ENCODE measurements around the gene ABCB6. TPM values are rescaled to one million over a fixed set of nuclear protein-coding genes. Genes with fewer than 3 reads are reported as not detected.

Gene ABCB6
- total RNA-seq, 1 donor from 2014 or later = 11.4 TPM

GRCh38 chr2:219213026-219213415 is 5.7 kb downstream of the ABCB6 start:
- Mint-ChIP-seq H3K27me3 (ENCODE audit: unreplicated experiment) (peaks cover 12% of the 10 kb centered on the region), H3K27ac (ENCODE audit: unreplicated experiment) (no peak overlapping the region), H3K9me3 (ENCODE audit: unreplicated experiment) (no peaks in the 10 kb centered on the region), H3K4me1 (ENCODE audit: unreplicated experiment) (peaks cover 10% of the 10 kb centered on the region), H3K4me3 (ENCODE audit: unreplicated experiment) (no peak overlapping the region), H3K36me3 (ENCODE audit: low read depth, unreplicated experiment) (peaks cover 10% of the 10 kb centered on the region)
- no peak for TF ChIP-seq CTCF (IDR thresholded peaks at IDR 0.05; ENCODE audit: unreplicated experiment)
- DNase-seq (ENCODE audit: low spot score) = no peak

GRCh38 chr2:219210886-219211362 is 7.8 kb downstream of the ABCB6 start:
- no peak overlapping the region for H3K4me3 Mint-ChIP-seq (ENCODE audit: unreplicated experiment)
- H3K27me3 Mint-ChIP-seq (ENCODE audit: unreplicated experiment) = peaks cover 9% of the 10 kb centered on the region
- no peaks in the 10 kb centered on the region for H3K9me3 Mint-ChIP-seq (ENCODE audit: unreplicated experiment)
- no peak overlapping the region for H3K27ac Mint-ChIP-seq (ENCODE audit: unreplicated experiment)
- TF ChIP-seq CTCF (IDR thresholded peaks at IDR 0.05; ENCODE audit: unreplicated experiment) = no peak
- no peak for DNase-seq (ENCODE audit: low spot score)
- H3K36me3 Mint-ChIP-seq (ENCODE audit: low read depth, unreplicated experiment) = peaks cover 14% of the 10 kb centered on the region
- peaks cover 17% of the 10 kb centered on the region for H3K4me1 Mint-ChIP-seq (ENCODE audit: unreplicated experiment)

GRCh38 chr2:219210196-219210885 is 8.4 kb downstream of the ABCB6 start:
- no peak for DNase-seq (ENCODE audit: low spot score)
- Mint-ChIP-seq H3K4me1 (ENCODE audit: unreplicated experiment) (peaks cover 17% of the 10 kb centered on the region), H3K27ac (ENCODE audit: unreplicated experiment) (no peak overlapping the region), H3K36me3 (ENCODE audit: low read depth, unreplicated experiment) (peaks cover 14% of the 10 kb centered on the region), H3K9me3 (ENCODE audit: unreplicated experiment) (no peaks in the 10 kb centered on the region), H3K27me3 (ENCODE audit: unreplicated experiment) (peaks cover 9% of the 10 kb centered on the region), H3K4me3 (ENCODE audit: unreplicated experiment) (no peak overlapping the region)
- no peak for TF ChIP-seq CTCF (IDR thresholded peaks at IDR 0.05; ENCODE audit: unreplicated experiment)

GRCh38 chr2:219209236-219210195 is 9.2 kb downstream of the ABCB6 start:
- H3K9me3 Mint-ChIP-seq (ENCODE audit: unreplicated experiment) = no peaks in the 10 kb centered on the region
- TF ChIP-seq CTCF (IDR thresholded peaks at IDR 0.05; ENCODE audit: unreplicated experiment) = no peak
- H3K36me3 Mint-ChIP-seq (ENCODE audit: low read depth, unreplicated experiment) = peaks cover 14% of the 10 kb centered on the region
- no peak for DNase-seq (ENCODE audit: low spot score)
- no peak overlapping the region for H3K27ac Mint-ChIP-seq (ENCODE audit: unreplicated experiment)
- peaks cover 17% of the 10 kb centered on the region for H3K4me1 Mint-ChIP-seq (ENCODE audit: unreplicated experiment)
- H3K27me3 Mint-ChIP-seq (ENCODE audit: unreplicated experiment) = peaks cover 9% of the 10 kb centered on the region
- no peak overlapping the region for H3K4me3 Mint-ChIP-seq (ENCODE audit: unreplicated experiment)
